AG09319 (cell line): Measurements from ENCODE around the gene MRPL28.

Experiments used
- DNase-seq: peaks from one replicate; pipeline ENCODE4 v3.0.0-alpha.2; 2010; ENCODE audit warnings: low read depth; ENCODE audit errors: extremely low read depth
- TF ChIP-seq, protein P1 (sequence below): IDR thresholded peaks from 2 replicates; pipeline ENCODE4 v1.5.1; 2011; ENCODE audit warnings: low read depth, mild to moderate bottlenecking, inconsistent platforms, low read length, moderate library complexity

The MRPL28 gene

DNA sequence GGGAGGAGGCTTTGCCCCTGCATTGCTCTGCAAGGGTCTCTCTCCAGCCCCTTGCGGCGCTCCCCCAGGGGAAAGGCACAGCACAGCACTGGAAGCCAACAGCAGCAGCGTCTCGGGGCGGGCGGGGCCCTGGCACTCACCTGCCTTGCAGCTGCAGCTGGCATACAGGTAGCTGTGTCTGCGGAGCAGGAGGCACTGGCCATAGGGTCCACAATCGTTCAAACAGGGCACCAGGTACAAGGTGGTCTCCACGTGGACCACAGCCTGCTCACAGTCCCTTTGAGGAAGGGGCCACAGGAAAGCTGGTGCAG lies 4.2 kb upstream of the MRPL28 start:
- DNase-seq: no peak
- TF ChIP-seq, protein P1, sequence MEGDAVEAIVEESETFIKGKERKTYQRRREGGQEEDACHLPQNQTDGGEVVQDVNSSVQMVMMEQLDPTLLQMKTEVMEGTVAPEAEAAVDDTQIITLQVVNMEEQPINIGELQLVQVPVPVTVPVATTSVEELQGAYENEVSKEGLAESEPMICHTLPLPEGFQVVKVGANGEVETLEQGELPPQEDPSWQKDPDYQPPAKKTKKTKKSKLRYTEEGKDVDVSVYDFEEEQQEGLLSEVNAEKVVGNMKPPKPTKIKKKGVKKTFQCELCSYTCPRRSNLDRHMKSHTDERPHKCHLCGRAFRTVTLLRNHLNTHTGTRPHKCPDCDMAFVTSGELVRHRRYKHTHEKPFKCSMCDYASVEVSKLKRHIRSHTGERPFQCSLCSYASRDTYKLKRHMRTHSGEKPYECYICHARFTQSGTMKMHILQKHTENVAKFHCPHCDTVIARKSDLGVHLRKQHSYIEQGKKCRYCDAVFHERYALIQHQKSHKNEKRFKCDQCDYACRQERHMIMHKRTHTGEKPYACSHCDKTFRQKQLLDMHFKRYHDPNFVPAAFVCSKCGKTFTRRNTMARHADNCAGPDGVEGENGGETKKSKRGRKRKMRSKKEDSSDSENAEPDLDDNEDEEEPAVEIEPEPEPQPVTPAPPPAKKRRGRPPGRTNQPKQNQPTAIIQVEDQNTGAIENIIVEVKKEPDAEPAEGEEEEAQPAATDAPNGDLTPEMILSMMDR: no peak

DNA sequence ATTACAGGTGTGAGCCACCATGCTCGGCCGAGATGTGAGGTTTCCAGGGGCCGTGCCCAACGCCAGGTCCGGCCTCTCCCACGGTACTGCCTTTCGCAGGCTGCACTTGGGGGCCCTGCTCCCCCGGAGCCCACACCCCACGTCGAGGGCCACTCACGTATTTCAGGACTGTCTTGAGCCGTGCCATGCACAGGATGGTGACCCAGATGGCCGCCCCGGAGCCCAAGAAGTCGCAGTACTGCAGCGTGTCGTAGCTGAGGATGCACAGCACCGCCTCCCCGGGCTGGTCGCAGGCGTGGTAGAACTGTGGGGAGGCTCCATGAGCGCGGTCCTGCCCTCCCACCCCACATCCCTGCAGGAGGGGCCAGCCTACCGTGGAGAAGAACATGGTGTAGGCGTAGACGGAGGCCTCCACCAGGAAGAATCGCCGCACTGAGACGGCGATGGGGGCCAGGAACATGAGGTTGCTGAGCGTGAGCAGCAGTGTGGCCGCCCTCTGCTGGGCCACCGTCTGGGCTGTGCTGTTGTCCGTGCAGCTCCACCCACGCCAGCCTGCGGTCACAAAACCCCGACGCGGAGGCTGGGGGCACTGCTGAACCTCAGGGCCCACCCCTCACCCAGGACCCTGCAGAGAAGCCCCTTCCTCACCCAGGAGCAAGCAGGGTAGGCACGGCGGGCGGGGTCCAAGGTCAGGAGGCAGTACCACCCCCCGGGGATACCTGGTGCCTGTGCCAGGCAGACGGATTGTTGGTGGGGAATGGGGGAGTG lies 3.7 kb upstream of the MRPL28 start:
- TF ChIP-seq, protein P1: no peak
- no peak for DNase-seq

DNA sequence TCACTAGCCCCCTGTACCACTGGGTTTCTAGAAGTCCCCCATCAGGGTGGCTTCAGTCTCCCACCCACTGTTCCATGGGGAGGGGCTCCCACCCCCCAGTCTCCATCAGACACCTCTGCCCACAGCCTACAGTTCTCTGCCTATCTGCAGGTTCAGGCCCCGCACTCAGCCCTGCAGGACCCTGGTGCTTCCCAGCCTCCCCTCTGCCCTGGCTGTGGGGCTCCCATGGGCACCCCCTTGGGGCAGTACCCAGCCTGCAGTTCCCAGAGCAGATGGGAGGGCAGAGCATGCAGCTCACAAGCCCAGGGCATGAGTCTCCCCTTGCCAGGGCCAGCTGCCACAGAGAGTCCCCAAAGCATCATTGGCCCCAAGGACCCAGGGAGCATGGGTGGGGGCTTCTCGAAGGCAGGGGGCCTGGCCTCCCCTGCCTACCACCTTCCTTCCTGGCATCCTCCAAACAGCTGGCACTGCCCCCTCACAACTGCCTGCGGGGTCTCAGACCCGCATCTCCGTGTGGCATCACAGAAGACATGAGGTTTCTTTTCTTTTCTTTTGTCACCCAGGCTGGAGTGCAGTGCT lies 2.8 kb upstream of the MRPL28 start:
- TF ChIP-seq, protein P1: no peak
- no peak for DNase-seq

DNA sequence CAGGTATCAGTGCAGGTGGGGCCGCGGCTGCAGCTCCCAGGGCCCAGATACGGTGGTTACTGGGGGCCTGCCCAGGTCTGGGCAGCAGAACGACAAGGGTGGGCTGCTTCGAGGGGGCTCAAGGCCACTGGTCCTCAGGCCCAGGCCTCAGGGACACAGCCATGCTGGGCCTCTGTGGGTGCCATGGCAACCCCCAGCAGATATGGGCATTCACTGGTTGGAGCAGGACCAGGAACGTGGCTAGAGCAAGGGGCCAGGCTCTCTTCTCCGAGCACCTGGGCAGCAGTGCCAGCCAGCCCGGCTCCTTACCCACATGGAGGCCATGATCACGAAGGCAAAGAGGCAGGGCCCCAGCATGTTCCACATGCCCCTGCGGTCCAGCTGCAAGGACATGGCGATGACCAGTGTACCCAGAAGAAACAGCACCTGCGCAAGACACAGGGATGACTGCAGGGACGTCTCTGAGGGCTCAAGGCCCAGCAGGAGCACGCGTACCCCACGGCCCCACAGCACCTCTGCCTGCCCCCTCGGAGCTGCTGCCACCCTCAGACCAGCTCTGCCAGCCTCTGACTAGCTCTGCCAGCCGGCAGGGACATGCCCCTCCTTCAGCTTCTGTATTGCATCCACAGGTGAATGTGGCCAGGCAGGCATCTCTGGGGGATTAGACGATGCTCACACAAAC lies 2.1 kb upstream of the MRPL28 start:
- DNase-seq: no peak
- TF ChIP-seq, protein P1: no peak

- no peak for DNase-seq
- TF ChIP-seq, protein P1: no peak
Observed at GRCh38 chr16:371515-372301, 1.4 kb upstream of the MRPL28 start.

- no peak for DNase-seq
- TF ChIP-seq, protein P1: no peak
Observed at GRCh38 chr16:370979-371514, 709 bp upstream of the MRPL28 start.
